Suprapubic skin (tissue), 4 donors: ENCODE data around the gene SH2D3C. TPM values are rescaled to one million over a fixed set of nuclear protein-coding genes. Genes with fewer than 3 reads are reported as not detected.

ENCODE experiments used
- DNase-seq, 2 donors: peaks; one replicate each; pipeline ENCODE4 v3.0.0-alpha.2; 2019; ENCODE audit warnings: low spot score in 2 of 2
- H3K27ac ChIP-seq: fragments of 200-600 bp; sonication (generic); one replicate; pipeline ENCODE4 v1.5.1; 2019
- H3K27me3 ChIP-seq: fragments of 200-600 bp; sonication (generic); one replicate; pipeline ENCODE4 v1.5.1; 2019
- H3K36me3 ChIP-seq: fragments of 200-600 bp; sonication (generic); one replicate; pipeline ENCODE4 v1.5.1; 2019
- H3K4me1 ChIP-seq: fragments of 200-600 bp; sonication (generic); one replicate; pipeline ENCODE4 v1.5.1; 2019
- H3K4me3 ChIP-seq: fragments of 200-600 bp; sonication (generic); one replicate; pipeline ENCODE4 v1.5.1; 2019; ENCODE audit warnings: mild to moderate bottlenecking
- H3K9me3 ChIP-seq: fragments of 200-600 bp; sonication (generic); one replicate; pipeline ENCODE4 v1.5.1; 2019
- CTCF ChIP-seq, 2 donors: fragments of 200-600 bp in 1 of 2; fragments of 450-650 bp in 1 of 2; sonication (generic) in 1 of 2; IDR thresholded peaks; one replicate each; pipeline ENCODE4 v1.5.1; 2016 to 2019; ENCODE audit warnings: antibody characterized with exemption in 2 of 2, mild to moderate bottlenecking in 1 of 2, moderate library complexity in 1 of 2
- EP300 ChIP-seq: sonication (generic); formaldehyde crosslinking; IDR thresholded peaks from one replicate; pipeline ENCODE4 v1.6.1; 2017; ENCODE audit warnings: antibody characterized with exemption
- POLR2A ChIP-seq, 2 donors: fragments of 450-650 bp; IDR thresholded peaks; one replicate each; pipeline ENCODE4 v1.6.1; 2017; ENCODE audit warnings: antibody characterized with exemption in 2 of 2, mild to moderate bottlenecking in 2 of 2, moderate library complexity in 2 of 2
- POLR2AphosphoS5 ChIP-seq, 3 donors: sonication (generic); formaldehyde crosslinking; IDR thresholded peaks; one replicate each; pipeline ENCODE4 v1.6.1; 2017; ENCODE audit warnings: antibody characterized with exemption in 3 of 3
- WGBS: methylation state at CpG from one replicate; pipeline ENCODE4 v1.1.5; 2018; 5-methylcytosine and 5-hydroxymethylcytosine counted together
- total RNA-seq, 4 donors: library from RNA; depleted of rRNA; stranded (reverse); fragments of >200 nt; gene quantifications; one replicate each; pipeline ENCODE4 v1.1.0, GENCODE V29; 2016

SH2D3C gene
- total RNA-seq = 1 to 10 TPM; 3.4 to 8.9 (median 6.1) TPM

GRCh38 chr9:127778280-127779135, at the start of gene SH2D3C:
SH2D3C (minus strand) TSS chr9:127778666; CDS start chr9:127778627, 39 bp downstream.
- H3K27ac ChIP-seq = peak within 1 kb of the TSS; percentile 8
- peaks cover 23% of the 10 kb centered on the region for H3K4me1 ChIP-seq
- H3K9me3 ChIP-seq = no peaks in the 10 kb centered on the region
- no peaks in the 10 kb centered on the region for H3K36me3 ChIP-seq
- WGBS = 68% methylated on average over 10 of the region's 13 CpGs
- no peaks in the 10 kb centered on the region for H3K27me3 ChIP-seq
- no peak for DNase-seq
- TF ChIP-seq POLR2AphosphoS5 (IDR thresholded peaks at IDR 0.05) (no peak), EP300 (no peak), POLR2A (IDR thresholded peaks at IDR 0.05) (no peak), CTCF (IDR thresholded peaks at IDR 0.05) (no peak)
- H3K4me3 ChIP-seq = peak within 1 kb of the TSS; percentile 21

DNA sequence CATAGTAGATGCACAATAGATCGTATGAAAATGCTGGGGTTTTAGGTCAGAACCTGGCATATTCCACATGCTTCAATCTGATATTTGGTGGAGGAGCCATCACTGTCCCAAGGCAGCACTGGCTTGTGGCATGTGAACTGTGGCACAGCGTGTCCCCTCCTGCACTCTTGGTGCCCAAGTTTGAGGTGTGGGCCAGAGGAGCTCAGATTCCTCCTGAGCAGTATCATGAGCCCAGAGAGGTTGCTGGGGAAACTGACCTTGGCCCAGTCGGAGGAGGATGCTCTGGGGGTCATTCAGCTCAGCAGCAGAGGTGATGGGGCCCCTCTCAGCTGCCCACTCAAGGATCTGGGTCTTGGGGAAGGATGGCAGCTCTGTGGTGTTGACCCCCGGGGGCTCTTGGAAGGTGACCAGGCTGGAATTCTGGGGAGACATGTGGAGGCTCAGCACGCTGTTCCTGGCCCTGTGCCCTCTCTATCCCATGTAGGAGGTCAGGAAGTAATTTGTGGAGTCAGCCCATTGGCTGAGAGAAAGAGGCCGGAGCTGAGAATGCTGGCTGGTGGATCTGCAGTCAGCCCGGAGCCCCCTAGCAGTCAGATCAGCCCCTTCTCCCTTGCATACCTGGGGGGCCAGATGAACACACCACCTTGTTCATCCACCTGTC, 47.9 kb upstream of the SH2D3C start:
- H3K36me3 ChIP-seq = peaks cover 11% of the 10 kb centered on the region
- no peaks in the 10 kb centered on the region for H3K9me3 ChIP-seq
- H3K27ac ChIP-seq = no peak overlapping the region
- no peaks in the 10 kb centered on the region for H3K27me3 ChIP-seq
- DNase-seq = peak in 1 of 2 donors; percentile 62
- TF ChIP-seq POLR2AphosphoS5 (IDR thresholded peaks at IDR 0.05) = no peak
- TF ChIP-seq EP300 = no peak
- no peak for TF ChIP-seq CTCF (IDR thresholded peaks at IDR 0.05)
- TF ChIP-seq POLR2A (IDR thresholded peaks at IDR 0.05) = no peak
- peaks cover 28% of the 10 kb centered on the region for H3K4me1 ChIP-seq
- H3K4me3 ChIP-seq = no peak overlapping the region
- WGBS = 53% methylated on average over 3 of the region's 7 CpGs

GRCh38 chr9:127825319-127826051, 47.0 kb upstream of the SH2D3C start:
- H3K4me1 ChIP-seq = peaks cover 28% of the 10 kb centered on the region
- 69% methylated on average over 21 of the region's 42 CpGs for WGBS
- no peaks in the 10 kb centered on the region for H3K27me3 ChIP-seq
- peaks cover 11% of the 10 kb centered on the region for H3K36me3 ChIP-seq
- no peaks in the 10 kb centered on the region for H3K9me3 ChIP-seq
- TF ChIP-seq POLR2A (IDR thresholded peaks at IDR 0.05) (no peak), CTCF (IDR thresholded peaks at IDR 0.05) (peak in 1 of 2 donors; percentile 32)
- DNase-seq = peak in 1 of 2 donors; percentile 79
- no peak overlapping the region for H3K4me3 ChIP-seq
- no peak overlapping the region for H3K27ac ChIP-seq

- Histone ChIP-seq H3K27ac (no peak overlapping the region), H3K4me1 (peaks cover 10% of the 10 kb centered on the region), H3K4me3 (no peak overlapping the region), H3K27me3 (no peaks in the 10 kb centered on the region), H3K9me3 (no peaks in the 10 kb centered on the region), H3K36me3 (peaks cover 39% of the 10 kb centered on the region)
- DNase-seq = no peak
- TF ChIP-seq POLR2AphosphoS5 (IDR thresholded peaks at IDR 0.05) (no peak), EP300 (no peak), CTCF (IDR thresholded peaks at IDR 0.05) (no peak), POLR2A (IDR thresholded peaks at IDR 0.05) (no peak)
- 64% methylated on average over 4 of the region's 4 CpGs for WGBS
Measured at GRCh38 chr9:127822108-127822507, 43.6 kb upstream of the SH2D3C start.
